ENCODE results near the gene MPDZ.

The MPDZ gene

DNA sequence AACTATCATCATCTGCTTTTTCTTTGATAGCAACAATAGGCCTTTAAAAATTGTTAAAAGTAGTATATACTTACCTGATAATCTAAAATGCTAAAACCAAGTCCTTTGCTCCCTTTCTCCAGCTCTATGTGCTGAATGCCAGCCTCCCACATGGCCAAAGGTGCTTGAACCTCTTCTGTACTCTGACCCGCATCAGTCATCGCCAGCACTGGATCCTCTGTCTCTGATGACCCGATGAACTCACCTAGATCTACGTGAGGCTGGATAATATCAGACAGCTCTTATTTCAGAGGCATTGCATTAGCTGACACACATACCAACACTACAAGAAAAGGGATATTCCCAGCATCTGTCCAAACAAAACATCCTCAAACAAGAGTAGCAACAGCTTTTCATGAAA lies 89.5 kb downstream of the MPDZ start:
- H3K4me3 ChIP-seq (ENCODE audit: low read depth, low read length): no peak overlapping the region
- TF ChIP-seq, protein P1, sequence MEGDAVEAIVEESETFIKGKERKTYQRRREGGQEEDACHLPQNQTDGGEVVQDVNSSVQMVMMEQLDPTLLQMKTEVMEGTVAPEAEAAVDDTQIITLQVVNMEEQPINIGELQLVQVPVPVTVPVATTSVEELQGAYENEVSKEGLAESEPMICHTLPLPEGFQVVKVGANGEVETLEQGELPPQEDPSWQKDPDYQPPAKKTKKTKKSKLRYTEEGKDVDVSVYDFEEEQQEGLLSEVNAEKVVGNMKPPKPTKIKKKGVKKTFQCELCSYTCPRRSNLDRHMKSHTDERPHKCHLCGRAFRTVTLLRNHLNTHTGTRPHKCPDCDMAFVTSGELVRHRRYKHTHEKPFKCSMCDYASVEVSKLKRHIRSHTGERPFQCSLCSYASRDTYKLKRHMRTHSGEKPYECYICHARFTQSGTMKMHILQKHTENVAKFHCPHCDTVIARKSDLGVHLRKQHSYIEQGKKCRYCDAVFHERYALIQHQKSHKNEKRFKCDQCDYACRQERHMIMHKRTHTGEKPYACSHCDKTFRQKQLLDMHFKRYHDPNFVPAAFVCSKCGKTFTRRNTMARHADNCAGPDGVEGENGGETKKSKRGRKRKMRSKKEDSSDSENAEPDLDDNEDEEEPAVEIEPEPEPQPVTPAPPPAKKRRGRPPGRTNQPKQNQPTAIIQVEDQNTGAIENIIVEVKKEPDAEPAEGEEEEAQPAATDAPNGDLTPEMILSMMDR (IDR thresholded peaks at IDR 0.05; ENCODE audit: low read depth, low read length): no peak
- no peaks in the 10 kb centered on the region for H3K27me3 ChIP-seq (ENCODE audit: insufficient read depth, low read depth, severe bottlenecking)
- no peak for DNase-seq
- H3K27ac ChIP-seq: no peak overlapping the region
- H3K9me3 ChIP-seq (ENCODE audit: severe bottlenecking): no peaks in the 10 kb centered on the region
- peaks cover 8% of the 10 kb centered on the region for H3K36me3 ChIP-seq

DNA sequence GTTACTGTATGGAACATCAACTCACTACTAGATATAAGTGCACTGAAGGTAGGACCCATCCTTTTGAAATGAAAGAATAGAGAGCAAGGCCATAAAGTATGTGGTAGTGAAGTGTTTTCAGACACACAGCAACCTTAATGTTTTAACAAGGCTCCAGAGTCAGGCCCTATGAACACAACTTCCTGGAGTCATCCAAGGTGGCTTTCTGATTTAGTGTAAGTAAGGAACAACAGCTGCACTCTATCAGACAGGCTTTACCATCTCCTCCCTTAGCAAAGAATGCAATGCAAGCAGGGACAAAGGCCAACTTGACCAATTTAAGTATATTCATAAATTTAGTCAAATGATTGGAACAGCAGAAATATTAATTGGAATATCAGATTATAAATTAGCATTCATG lies 90.1 kb downstream of the MPDZ start:
- Histone ChIP-seq H3K4me3 (ENCODE audit: low read depth, low read length) (no peak overlapping the region), H3K9me3 (ENCODE audit: severe bottlenecking) (no peaks in the 10 kb centered on the region), H3K27me3 (ENCODE audit: insufficient read depth, low read depth, severe bottlenecking) (no peaks in the 10 kb centered on the region), H3K27ac (no peak overlapping the region), H3K36me3 (peaks cover 8% of the 10 kb centered on the region)
- TF ChIP-seq, protein P1 (IDR thresholded peaks at IDR 0.05; ENCODE audit: low read depth, low read length): no peak
- DNase-seq: no peak

DNA sequence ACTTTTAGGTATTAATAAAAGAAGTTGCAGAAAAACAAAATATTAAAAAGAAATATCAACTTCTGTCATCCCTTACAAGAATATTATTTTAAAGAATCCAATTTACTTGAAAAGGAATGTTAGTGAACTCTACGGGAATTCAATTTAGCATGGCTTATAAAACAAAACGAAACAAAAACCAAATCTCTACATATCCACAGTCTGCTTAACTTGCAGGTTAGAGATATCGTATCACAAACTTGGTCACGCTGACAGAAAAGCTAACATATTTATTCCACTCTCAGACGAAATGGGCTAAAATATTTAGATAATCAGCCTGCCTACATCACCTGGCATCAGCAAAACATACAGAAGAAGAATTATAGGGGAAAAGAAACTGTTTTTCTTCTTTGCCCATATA lies 92.7 kb downstream of the MPDZ start:
- Histone ChIP-seq H3K4me3 (ENCODE audit: low read depth, low read length) (no peak overlapping the region), H3K27ac (no peak overlapping the region), H3K27me3 (ENCODE audit: insufficient read depth, low read depth, severe bottlenecking) (no peaks in the 10 kb centered on the region), H3K9me3 (ENCODE audit: severe bottlenecking) (no peaks in the 10 kb centered on the region), H3K36me3 (peaks cover 8% of the 10 kb centered on the region)
- DNase-seq: no peak
- TF ChIP-seq, protein P1 (IDR thresholded peaks at IDR 0.05; ENCODE audit: low read depth, low read length): no peak

DNA sequence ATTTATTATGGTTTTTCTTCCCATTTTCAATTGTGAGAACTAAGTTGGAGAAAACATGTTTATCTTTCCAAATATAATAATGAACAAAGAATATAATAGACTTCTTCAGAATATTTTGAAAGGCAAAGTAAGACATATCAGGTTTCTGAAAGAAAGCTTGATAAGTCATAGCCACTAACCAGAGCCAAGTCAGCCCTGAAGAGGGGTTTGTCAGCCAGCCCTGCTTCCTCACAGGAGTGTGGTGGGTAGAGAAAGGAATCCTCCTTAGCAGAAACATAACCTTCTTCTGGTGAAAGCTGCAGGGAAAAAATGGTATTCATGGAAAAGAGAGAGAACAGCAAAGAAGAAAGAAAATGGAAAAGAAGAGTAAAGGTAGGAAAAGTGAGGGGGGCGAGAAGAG lies 93.4 kb downstream of the MPDZ start:
- no peaks in the 10 kb centered on the region for H3K9me3 ChIP-seq (ENCODE audit: severe bottlenecking)
- DNase-seq: no peak
- H3K27me3 ChIP-seq (ENCODE audit: insufficient read depth, low read depth, severe bottlenecking): no peaks in the 10 kb centered on the region
- H3K27ac ChIP-seq: no peak overlapping the region
- H3K36me3 ChIP-seq: peaks cover 8% of the 10 kb centered on the region
- TF ChIP-seq, protein P1 (IDR thresholded peaks at IDR 0.05; ENCODE audit: low read depth, low read length): no peak
- no peak overlapping the region for H3K4me3 ChIP-seq (ENCODE audit: low read depth, low read length)

DNA sequence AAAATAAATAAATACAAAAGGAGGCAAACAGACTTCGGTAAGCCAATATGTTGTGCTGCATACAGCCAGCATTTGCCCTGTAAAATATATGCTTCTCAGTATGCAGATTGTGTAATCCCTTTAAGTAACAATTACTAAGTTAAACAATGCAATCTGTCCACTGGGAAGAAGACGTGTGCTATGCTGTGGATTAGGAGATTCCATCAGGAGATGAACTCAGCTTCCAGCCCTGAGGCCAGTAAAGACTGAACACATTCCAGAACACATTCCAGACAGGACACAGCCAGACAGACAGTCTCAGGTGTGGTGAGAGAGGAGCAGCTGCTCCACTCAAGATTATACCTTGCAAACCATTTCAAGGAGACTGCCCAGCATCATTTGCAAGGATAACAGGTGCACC lies 97.8 kb downstream of the MPDZ start:
- H3K4me3 ChIP-seq (ENCODE audit: low read depth, low read length): no peak overlapping the region
- no peaks in the 10 kb centered on the region for H3K9me3 ChIP-seq (ENCODE audit: severe bottlenecking)
- H3K36me3 ChIP-seq: no peaks in the 10 kb centered on the region; the same call in 1 of the 2 replicates
- peak; percentile 13 for DNase-seq
- TF ChIP-seq, protein P1 (IDR thresholded peaks at IDR 0.05; ENCODE audit: low read depth, low read length): no peak
- no peak overlapping the region for H3K27ac ChIP-seq
- no peaks in the 10 kb centered on the region for H3K27me3 ChIP-seq (ENCODE audit: insufficient read depth, low read depth, severe bottlenecking)

DNA sequence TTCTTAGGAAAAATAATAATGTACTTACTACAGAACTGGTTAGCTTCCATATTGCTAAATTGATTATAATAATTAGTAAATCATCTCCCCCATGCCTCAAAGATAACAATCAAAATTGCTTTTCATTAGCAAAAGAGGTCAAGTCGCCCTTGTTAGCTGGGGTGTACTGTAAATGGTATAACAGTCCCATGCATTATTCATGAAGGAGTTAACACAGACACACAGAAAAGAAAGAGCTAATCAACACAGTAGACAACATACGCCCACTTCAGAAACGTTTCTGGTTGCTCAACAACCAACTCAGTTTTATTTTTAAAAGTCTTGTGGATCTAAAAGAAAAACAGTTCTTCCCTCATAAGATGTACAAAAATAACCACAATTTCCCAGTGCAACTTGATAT lies 100.2 kb downstream of the MPDZ start:
- TF ChIP-seq, protein P1 (IDR thresholded peaks at IDR 0.05; ENCODE audit: low read depth, low read length): no peak
- H3K9me3 ChIP-seq (ENCODE audit: severe bottlenecking): no peaks in the 10 kb centered on the region
- no peaks in the 10 kb centered on the region for H3K27me3 ChIP-seq (ENCODE audit: insufficient read depth, low read depth, severe bottlenecking)
- no peak overlapping the region for H3K4me3 ChIP-seq (ENCODE audit: low read depth, low read length)
- no peaks in the 10 kb centered on the region for H3K36me3 ChIP-seq
- no peak overlapping the region for H3K27ac ChIP-seq
- no peak for DNase-seq

Data from WERI-Rb-1 (cell line).